Activated T-helper 9 cell treated with anti-CD3 and anti-CD28 coated beads, Interleukin-2, amount 50 U/mL, for 16 hours (primary cell): ENCODE data around the gene MET.

ENCODE experiments used
- DNase-seq: peaks from one replicate; pipeline ENCODE4 v3.0.0-alpha.2; 2020; ENCODE audit warnings: low read depth

Gene MET

GRCh38 chr7:116783666-116784318, 111.8 kb downstream of the MET start:
- no peak for DNase-seq

GRCh38 chr7:116784647-116785046, 112.7 kb downstream of the MET start:
- DNase-seq = no peak

- no peak for DNase-seq
Observed at GRCh38 chr7:116785843-116786242, 113.8 kb downstream of the MET start.

- no peak for DNase-seq
Observed at GRCh38 chr7:116786791-116787443, 114.9 kb downstream of the MET start.

GRCh38 chr7:116787881-116788280, 115.9 kb downstream of the MET start:
- no peak for DNase-seq

GRCh38 chr7:116788572-116789197, 116.7 kb downstream of the MET start:
- DNase-seq = no peak

- no peak for DNase-seq
Observed at GRCh38 chr7:116790025-116790424, 118.0 kb downstream of the MET start.

GRCh38 chr7:116792813-116793212, 120.8 kb downstream of the MET start:
- no peak for DNase-seq

GRCh38 chr7:116793795-116794340, 121.9 kb downstream of the MET start:
- DNase-seq = no peak

- DNase-seq = no peak
Observed at GRCh38 chr7:116796471-116796870, 124.5 kb downstream of the MET start.

GRCh38 chr7:116797612-116798011, 125.6 kb downstream of the MET start:
- no peak for DNase-seq

- DNase-seq = no peak
Observed at GRCh38 chr7:116798232-116798631, 126.2 kb downstream of the MET start.

- DNase-seq = no peak
Observed at GRCh38 chr7:116799916-116800315, 127.9 kb downstream of the MET start.

GRCh38 chr7:116800594-116800993, 128.6 kb downstream of the MET start:
- no peak for DNase-seq

GRCh38 chr7:116801092-116801710, 129.2 kb downstream of the MET start:
- DNase-seq = no peak

GRCh38 chr7:116802144-116802745, 130.2 kb downstream of the MET start:
- DNase-seq = no peak

GRCh38 chr7:116802746-116803152, 130.8 kb downstream of the MET start:
- DNase-seq = no peak

- no peak for DNase-seq
Observed at GRCh38 chr7:116804471-116804870, 132.5 kb downstream of the MET start.

- DNase-seq = no peak
Observed at GRCh38 chr7:116805100-116805544, 133.1 kb downstream of the MET start.

- DNase-seq = no peak
Observed at GRCh38 chr7:116806046-116806944, 134.3 kb downstream of the MET start.

GRCh38 chr7:116807011-116807560, 135.1 kb downstream of the MET start:
- no peak for DNase-seq
